ENCODE data around the gene KRTAP10-5.
"Not testable (repeated sequence)": the region's sequence is repeated elsewhere in the genome, so short reads cannot be mapped to it uniquely, and the experiment has no call there.

KRTAP10-5 gene

DNA sequence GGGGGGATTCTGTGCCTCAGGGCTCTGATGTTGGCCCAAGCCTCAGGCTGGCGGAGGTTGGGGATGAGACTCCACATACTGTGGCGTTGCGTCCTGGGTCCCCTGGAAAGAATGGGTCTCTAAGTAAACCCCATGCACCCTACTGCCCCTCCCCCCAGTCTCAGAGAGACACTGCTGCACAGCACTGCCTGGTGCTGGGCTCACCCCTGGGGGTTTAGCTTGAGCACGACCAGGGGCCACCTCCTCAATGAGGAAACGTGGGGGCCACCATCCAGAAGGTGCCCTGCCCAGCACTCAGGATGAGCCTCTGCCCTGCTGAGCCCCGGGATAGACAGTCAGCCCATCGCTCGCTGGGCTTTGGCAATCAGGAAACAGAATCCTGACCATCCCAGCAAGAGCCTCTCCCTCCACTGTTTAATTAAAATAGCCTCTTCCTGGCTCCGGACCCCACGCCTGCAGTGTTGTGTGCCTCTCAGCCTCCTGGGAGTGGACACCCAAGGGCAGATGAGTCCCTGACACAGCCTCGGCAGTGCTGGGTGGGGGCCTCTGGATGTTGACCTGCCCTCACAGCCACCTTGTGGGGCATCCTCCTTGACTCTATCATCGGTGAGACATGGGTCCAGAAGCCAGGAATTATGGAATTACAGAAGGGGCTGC lies 10.4 kb downstream of the KRTAP10-5 start:
- no peak for DNase-seq

DNA sequence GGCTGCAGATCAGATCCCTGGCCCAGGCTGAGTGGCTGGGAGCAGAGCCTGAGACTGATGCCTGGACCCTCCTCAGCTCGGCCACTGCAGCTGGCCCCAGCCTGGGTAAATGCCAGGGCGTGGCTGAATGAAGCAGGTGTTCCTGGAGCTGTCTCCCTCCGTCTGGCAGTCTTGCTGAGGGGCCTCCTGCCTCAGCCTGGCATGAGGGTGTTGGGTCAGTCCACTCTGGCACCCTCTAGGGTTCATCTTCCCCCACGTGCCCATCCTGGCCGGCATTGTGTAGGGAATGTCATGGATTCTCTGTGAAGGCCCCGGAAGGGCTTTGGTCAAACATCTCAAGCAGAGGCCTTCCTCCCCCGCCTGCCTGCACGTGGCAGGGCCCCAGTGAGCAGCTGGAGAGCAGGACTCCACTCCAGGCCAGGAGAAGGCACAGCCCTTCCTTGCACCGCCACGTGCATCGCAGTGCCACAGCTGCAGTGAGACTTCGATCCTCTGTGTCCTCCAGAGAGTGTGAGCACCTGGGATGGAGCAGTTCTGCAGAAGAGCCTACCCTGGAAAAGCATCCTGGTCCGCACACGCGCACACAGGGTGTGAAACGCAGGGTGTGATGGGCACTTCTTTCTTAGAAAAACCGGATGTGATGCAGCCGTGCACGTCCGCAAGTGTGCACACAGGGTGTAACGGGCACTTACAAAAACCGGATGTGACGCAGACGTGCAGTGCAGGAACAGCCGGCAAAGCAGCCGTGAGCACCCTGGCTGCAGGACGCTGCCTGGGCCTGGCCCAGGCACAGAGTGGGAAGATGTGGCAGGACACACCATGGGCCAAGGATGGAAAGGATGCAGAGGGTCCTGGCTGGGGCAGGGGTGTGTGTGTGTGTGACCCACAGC lies 11.5 kb downstream of the KRTAP10-5 start:
- no peak for DNase-seq

DNA sequence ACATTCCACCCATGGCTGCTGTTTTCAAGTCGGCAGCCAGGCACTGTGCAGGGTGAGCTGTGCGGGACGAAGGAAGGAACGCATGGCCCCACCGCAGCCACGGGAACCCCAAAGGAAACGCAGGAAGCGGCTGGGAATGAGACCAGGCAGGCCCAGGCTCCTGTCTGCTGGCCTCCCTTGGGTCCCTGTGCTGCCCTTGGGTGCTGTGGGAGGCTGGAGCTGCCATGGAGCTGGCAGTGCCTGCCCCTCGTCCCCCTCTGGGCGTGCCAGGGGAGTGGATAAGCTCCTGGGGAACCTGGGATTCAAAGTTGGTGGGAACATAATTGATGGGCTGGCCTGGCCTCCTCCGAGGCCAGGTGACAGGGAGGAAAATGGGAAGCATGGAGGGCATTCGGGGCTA lies 12.1 kb downstream of the KRTAP10-5 start:
- DNase-seq = no peak

DNA sequence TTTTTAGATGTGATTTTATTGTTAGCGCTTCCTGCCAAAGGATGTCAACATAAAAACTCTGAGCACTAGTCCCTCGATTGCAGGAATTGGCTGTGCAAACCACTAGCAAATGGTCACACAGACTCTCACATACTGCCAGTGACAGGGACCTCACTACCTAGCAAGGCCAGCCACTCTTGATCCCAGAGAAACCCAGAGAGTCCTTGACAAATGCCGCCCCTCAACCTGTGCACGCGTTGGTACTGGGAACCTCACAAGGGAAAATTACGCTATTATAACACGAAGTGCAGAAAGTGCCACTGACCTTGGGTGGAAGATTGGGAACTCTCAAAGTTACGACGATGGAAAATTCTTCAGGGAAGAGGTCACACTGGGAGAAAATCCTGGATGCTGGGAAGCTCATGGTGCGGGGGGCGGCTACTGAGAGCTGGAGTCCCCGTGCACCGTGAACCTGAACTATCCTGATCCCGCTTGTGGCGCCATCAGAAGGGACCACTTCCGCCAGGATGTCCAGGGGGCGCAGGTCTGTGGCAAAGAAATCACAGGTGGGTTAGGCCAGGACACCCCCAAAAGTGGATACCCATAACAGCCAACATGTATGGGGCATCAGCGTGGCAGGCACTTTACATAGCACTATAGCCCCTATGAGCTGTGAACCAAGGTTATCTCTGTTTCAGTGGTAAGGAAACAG lies 12.8 kb downstream of the KRTAP10-5 start:
- DNase-seq = no peak

DNA sequence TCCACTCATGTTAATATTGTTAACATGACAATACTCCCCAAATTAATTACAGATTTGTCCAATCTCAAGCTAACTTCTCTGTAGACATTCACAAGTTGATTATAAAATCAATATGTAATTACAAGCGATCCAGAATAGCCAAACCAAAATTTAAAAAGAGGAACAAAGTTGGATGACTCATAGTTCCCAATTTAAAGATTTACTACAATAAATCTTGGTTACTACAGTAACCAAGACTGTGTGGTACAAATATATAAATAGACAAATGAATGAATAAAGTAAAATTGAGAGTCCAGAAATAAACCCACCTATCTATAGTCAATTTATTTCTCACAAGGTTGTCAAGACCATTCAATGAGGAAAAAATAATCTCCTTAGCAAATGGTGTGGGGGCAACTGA lies 14.0 kb downstream of the KRTAP10-5 start:
- DNase-seq = no peak

DNA sequence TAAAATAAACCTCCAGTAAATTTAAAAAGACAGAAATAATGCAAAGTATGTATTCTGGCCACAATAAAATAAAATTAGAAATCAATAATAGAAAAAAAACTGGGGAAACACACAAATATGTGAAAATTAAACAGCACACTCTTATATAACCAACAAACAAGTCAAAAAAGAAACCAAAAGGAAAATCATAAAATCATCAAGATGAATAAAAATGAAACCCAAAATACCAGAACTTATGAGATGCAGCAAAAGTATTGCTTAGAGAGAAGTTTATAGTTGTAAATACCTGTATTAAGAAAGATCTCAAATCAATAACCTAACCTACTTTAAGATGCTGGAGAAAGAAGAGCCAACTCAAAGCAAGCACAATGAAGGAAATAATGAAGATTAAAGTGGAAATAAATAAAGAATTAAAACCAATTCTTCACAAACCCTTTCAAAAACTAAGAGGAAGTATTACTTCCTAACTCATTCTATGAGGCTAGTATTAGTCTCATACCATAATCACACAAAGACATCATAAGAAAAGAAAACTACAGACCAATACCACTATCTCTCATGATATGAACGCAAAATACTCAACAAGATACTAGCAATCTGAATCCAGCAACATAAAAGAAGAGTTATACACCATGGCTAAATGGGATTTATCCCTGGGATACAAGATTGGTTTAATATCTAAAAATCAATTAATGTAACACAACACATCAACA lies 15.4 kb downstream of the KRTAP10-5 start:
- DNase-seq = no peak

DNA sequence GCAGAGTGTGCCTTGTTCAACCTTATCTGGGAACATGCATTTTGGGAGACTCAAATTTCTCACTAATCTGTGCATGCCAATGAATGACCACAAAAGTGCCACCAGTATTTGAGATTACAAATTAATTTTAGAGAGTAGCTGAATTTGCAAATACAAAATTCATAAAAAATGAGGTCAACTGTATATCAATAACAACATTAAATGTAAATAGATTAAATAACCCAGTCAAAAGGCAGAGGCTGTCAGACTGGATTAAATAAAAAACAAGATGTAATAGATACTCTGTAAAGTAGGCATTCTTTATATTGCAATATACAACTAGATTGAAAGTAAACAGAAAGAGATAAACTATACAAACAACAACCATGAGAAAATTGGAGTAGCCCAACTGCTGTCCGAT lies 16.3 kb downstream of the KRTAP10-5 start:
- no peak for DNase-seq

DNA sequence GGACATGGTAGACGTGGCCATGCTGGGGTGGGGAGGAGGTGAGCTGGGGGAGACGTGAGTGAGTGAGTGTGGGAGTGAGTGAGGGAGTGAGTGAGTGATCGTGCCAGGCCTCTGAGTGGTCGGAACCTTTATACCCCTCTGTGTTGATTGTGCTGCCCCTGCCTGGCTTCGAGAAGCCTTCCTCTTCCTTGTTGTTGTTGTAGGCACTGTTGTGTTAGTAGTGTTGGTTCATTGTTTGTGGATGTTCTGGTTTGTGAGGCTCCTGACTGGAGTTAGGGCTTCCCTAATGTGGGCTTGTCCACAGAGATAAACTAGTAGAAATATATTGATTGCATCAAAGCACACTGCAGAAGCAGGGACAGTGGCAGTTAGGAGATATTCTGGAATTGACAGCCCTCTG lies 21.7 kb downstream of the KRTAP10-5 start, which contains the start of gene KRTAP10-3:
KRTAP10-3 (minus strand) TSS at position 101 of the 400 bp plus-strand sequence; CDS start at position 21, 80 bp downstream.
- no peak for DNase-seq

DNA sequence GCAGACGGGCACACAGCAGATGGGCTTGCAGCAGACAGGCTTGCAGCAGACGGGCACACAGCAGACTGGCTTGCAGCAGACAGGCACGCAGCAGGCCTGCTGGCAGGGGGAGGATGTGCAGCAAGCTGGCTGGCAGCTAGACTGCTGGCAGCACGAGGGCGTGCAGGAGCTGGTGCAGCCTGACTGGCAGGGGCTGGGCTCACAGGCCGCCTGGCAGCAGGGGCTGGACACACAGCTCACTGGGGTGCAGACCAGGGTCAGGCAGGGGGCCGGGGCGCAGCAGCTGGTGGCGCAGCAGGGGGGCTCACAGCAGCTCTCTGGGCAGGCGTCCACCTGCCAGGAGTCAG lies 22.1 kb downstream of the KRTAP10-5 start:
- not testable (repeated sequence) for DNase-seq

DNA sequence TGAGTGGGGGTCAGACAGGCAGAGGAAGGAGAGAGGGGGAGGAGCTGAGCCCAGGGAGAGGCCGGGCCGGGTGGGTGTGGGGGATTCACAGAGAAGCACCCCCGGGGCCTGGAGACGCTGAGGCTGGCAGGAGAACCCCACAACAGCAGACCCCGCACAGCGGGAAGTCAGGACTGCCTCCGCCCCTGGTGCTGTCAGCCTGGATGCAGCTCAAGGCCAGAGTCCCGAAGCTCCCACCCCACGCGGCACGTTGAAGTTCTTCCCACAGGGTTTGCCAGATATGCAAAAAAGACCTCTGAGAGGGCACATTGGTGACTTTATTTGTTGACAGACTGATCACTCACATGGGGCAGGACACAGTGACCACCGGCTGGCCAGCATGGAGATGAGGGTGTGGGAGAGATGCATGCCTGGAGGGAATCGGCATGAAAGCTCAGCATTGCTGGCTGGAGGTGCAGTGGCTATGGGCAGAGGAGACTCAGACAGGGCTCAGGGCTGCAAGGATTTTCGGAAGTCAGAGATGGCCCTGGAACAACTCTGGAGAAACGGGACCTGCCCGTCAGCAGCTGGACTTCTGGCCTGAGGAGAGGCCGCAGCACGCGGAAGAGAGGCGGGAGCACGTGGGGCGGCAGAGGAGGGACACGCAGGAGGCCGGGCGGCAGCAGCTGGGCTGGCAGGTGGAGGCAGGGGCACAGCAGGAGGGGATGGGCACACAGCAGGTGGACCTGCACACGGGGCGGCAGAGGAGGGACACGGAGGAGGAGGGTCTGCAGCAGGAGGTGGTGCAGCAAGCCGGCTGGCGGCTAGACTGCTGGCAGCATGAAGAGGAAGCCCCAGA lies 22.7 kb downstream of the KRTAP10-5 start:
- DNase-seq = no peak

DNA sequence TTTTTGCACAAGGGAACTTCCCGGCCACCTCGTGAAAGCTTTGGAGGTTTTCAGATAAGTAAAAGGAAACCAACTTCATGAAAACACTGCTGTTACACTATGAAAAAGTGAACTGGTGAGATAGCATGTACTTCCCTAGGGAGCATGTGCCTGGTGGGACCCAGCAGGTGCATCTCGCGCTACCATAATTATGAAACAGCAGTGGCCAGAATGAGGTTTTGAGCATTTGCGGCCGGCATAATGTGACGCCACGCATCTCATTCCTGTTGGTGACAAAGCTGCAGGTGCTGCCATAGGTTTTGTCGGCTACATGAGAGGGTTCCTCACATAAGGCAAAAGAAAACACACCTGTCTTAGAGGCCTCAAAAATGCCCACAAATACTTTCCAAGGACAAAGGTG lies 23.5 kb downstream of the KRTAP10-5 start:
- peak; percentile 12 for DNase-seq

DNA sequence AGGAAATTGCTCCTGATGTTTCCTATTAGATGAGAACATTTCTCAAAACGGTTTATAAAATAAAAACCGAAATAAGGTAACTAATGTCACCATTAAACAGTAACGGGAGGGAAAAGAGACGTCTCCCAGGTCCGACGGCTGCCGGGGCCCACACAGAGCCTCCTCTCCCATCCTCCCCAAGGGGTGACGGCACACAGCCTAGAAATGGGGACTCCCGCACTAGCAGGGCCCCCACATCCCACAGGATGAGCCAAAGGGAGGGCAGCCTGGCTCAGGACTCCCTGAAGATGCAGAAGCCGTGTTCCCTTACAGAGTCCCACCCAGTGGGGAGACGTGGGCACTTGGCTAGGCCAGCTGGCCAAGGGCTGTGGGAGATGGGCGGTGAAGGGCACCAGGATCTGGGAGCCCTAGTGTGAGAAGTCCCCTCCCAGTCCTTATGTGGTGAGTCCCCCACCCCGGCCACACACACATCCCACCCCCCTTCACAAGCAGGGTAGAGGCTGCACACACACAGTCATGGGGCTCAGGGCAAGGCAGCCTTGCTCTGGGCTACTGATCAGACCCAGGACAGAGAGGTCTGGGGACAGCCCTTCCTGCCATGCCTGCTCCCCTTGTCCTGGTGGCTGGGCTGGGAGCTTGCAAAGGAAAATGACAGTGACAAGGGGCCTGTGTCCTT lies 25.1 kb downstream of the KRTAP10-5 start:
- DNase-seq = no peak

DNA sequence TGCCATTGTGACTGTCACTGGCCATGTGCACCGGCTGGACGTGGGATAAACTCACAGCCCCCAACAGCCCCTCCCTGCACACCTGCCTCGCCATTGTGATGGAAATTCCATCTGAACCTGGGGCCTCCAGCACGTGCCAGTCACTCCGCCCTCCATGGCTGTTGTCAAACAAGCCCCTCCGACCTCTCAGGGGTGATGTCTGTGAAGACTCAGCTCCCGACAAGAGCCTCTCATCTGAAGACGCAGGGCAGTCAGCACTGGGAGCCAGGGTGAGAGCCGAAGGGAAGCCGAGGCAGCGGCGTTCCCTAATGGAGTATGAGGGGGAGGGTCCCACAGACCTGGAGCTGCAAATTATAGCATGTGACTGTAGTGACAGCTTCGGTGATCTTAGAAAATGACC lies 27.7 kb downstream of the KRTAP10-5 start:
- DNase-seq = no peak

DNA sequence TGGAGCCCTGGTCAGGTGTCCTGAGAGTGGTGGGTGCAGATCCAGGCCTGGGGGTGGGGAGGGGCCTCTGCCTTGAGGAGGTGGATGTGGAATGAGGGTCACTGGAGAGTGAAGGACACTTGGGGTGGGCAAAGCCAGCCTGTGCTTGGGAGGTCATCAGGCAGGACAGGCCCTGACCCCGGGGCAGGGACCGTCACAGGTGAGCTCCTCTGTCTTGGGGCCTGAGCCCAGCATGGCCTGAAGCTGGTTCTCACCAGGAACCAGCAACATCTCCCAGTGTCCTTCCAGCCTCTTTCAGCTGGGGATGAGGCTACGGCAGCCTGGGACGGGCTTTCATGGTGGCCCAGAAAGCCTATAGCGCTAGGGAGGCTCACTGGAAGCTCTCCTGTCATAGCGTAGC lies 28.3 kb downstream of the KRTAP10-5 start:
- no peak for DNase-seq

DNA sequence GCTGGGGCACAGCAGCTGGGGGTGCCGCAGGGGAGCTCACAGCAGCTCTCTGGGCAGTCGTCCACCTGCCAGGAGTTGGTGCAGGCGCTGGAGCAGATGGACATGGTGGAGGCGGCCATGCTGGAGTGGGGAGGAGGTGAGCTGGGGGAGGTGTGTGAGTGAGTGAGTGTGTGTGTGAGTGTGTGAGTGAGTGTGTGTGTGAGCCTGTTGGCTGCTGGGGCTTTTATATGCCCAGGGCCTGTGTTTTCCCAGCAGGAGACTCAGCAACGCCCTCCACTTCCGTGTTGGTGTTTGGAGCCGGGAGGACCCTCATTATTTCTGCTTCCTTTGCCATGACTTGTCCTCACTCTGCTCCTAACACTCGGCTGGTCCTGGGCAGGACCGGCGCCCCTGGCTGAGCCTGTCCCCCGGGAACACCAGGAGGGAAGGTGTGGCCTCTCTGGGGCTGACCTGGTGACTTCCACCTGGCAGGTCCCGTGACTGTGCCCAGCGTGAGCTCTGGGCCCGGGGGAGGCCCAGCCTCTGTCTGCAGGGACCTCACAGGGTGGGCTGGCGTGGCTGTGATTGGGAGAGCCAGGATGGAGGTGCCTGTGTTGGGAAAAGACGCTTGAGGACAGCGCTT lies 29.0 kb downstream of the KRTAP10-5 start, which contains the start of gene KRTAP10-2:
KRTAP10-2 (minus strand) TSS at position 166 of the 622 bp plus-strand sequence; CDS start at position 119, 47 bp downstream.
- DNase-seq = no peak

DNA sequence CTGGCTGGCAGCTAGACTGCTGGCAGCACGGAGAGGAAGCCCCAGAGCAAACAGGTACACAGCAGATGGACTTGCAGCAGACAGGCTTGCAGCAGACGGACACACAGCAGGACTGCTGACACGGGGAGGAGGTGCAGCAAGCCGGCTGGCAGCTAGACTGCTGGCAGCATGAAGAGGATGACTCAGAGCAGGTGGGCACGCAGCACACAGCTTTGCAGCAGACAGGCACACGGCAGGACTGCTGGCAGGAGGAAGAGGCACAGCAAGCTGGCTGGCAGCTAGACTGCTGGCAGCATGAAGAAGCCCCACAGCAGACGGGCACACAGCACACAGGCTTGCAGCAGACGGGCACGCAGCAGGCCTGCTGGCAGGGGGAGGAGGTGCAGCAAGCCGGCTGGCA lies 29.6 kb downstream of the KRTAP10-5 start:
- no peak for DNase-seq

DNA sequence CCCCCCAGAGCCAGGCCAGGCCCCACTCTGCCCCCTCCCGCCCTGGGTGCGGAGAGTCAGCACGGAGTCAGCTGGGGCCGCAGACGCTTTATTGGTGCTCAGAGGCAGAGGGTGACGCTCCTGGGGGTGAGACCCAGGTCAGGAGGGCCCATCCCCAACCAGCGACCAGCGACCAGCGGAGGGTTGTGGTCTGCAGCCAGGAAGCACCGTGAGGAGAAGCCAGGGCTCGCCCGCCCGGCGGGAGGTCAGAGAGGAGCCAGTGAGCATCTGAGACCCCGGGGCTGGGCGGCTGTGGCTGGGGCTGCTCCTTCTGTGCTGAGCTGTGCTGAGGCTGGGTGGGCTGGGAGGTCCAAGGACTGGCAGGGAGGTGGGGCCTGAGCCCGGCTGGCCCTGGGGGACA lies 30.1 kb downstream of the KRTAP10-5 start:
- not testable (repeated sequence) for DNase-seq

DNA sequence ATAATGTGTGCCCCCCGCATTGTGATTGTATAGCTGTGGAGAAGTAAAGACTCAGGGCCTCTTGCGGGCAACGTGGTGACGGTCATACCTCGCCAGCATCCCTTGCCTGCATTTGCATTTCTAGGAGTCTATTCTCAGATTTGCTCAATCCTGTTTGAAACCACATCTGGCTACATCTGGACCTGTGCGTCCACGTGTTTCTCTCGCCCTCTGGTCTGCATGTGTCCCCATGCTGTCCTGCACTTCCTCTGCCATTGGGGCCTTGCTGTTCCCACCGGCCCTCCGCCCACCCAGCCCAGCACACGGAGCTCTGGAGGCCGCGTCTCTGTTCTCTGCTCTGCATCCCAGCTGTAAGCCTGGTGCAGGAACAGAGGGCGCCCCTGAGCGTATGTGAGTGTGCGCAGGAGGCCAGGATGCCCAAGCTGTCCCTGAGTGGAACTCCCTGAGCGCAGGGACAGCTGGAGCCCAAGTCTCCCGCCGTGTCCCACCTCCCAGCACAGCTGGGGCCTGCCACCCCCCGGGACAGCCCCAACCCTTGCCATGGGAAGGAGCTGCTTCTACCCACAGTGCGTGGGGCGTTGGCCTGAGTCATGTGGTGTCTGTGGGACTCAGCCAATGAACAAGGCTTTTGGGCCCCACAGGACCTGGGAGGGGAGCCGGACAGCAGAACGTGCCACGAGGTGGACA lies 30.7 kb downstream of the KRTAP10-5 start:
- no peak for DNase-seq

DNA sequence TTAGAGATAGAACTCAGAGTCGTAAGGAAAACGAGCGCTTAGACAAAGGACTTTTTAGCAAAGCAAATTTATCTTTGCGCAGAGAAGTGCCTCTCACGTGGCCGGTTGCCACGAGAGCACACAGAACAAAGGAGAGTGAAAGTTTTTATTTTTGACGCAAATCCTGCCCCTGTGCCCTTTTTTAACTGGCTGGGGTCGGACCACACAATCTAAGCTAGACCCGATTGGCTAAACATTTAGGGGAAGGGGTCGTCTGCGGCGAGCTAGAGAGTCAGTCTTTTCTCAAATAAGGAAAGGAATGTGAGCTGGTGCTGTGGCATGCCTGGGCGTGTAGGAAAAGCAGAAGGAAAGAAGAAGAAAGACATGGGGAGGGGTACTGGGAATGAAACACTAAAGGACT lies 31.5 kb downstream of the KRTAP10-5 start:
- no peak for DNase-seq

DNA sequence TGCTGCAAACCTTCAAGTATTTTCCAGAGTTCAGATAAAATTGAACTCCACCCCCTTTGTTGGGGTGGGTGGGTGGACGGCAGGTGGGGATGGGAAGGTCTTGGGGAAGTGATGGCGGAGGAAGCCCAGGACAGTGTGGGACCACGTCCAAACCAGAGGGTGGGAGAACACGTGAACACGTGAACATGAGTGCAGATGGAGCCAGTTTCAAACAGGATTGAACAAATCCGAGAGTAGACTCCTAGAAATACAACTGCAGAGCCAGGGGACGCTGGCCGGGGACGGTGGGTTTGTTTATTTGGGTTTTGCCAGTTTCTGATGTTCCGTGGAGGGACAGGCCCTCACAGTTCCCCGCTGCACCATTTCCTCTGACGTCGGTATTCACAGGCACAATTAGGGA lies 32.0 kb downstream of the KRTAP10-5 start:
- no peak for DNase-seq
